HL-60 (cell line): Measurements from ENCODE around the gene SLC25A19.

ENCODE experiments used
- DNase-seq, 2 experiments: peaks; one replicate each; pipeline ENCODE4 v3.0.0-alpha.2; 2010 to 2020; ENCODE audit warnings: low read depth in 1 of 2, low spot score in 1 of 2
- H3K27ac ChIP-seq: fragments of 250-450 bp; sonication (Bioruptor Pico); replicated peaks from 2 replicates; pipeline ENCODE4 v1.5.1; 2020; ENCODE audit warnings: mild to moderate bottlenecking, moderate library complexity
- H3K27me3 ChIP-seq: fragments of 250-450 bp; sonication (Bioruptor Pico); 2 replicates; pipeline ENCODE4 v1.5.1; 2021; ENCODE audit warnings: mild to moderate bottlenecking, moderate library complexity; ENCODE audit not compliant: insufficient read depth, poor library complexity, severe bottlenecking
- H3K4me3 ChIP-seq: replicated peaks from 2 replicates; pipeline ENCODE4 v1.5.1; 2011; ENCODE audit warnings: mild to moderate bottlenecking, control low read depth, low read length; ENCODE audit not compliant: insufficient read depth
- CTCF ChIP-seq: IDR thresholded peaks from one replicate; pipeline ENCODE4 v1.5.1; 2011; ENCODE audit warnings: low read length, control low read depth, inconsistent platforms; ENCODE audit not compliant: insufficient read depth
- GABPA ChIP-seq: IDR thresholded peaks from 2 replicates; pipeline ENCODE4 v1.6.1; 2012; ENCODE audit warnings: low read depth
- POLR2AphosphoS5 ChIP-seq: IDR thresholded peaks from 2 replicates; pipeline ENCODE4 v1.6.1; 2012; ENCODE audit warnings: low read depth
- SPI1 ChIP-seq: IDR thresholded peaks from 2 replicates; pipeline ENCODE4 v1.6.1; 2012; ENCODE audit warnings: low read depth, mild to moderate bottlenecking, borderline replicate concordance
- TF ChIP-seq, protein P1 (sequence below): IDR thresholded peaks from 2 replicates; pipeline ENCODE4 v1.6.1; 2012; ENCODE audit warnings: low read depth; ENCODE audit not compliant: insufficient replicate concordance

Gene SLC25A19

DNA sequence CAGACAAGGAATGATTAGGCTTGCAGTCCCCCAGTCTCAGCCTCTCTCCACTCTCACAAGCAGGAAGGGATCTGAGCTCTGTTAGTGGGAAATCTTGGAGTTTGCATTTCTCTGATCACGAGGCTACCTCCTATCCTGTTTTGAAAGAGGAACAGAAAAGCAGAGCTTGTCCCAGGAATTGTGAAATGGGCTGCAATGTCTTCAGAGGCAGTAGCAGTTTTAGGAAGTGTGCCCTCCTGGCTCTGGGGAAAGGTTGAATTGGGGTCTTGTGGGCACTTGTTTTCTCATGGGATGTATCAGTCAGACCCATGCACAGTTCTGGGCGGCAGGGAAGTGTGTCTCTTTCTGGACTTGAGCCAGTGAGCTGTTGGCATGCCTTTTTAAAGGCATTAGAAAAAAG is 60.9 kb downstream of the SLC25A19 start:
- DNase-seq, result peak; percentile 58 to 82
- Histone ChIP-seq H3K27ac (peak overlapping the region; percentile 62), H3K4me3 (no peak overlapping the region), H3K27me3 (no peaks in the 10 kb centered on the region)
- peak; percentile 93 for TF ChIP-seq SPI1
- no peak for TF ChIP-seq POLR2AphosphoS5
- TF ChIP-seq GABPA, result no peak

GRCh38 chr17:75227729-75228128 is 61.5 kb downstream of the SLC25A19 start:
- H3K27ac ChIP-seq, result peak overlapping the region; percentile 62
- no peak overlapping the region for H3K4me3 ChIP-seq
- DNase-seq, result no peak
- TF ChIP-seq POLR2AphosphoS5 (no peak), SPI1 (no peak), CTCF (no peak), GABPA (no peak)
- TF ChIP-seq, protein P1, sequence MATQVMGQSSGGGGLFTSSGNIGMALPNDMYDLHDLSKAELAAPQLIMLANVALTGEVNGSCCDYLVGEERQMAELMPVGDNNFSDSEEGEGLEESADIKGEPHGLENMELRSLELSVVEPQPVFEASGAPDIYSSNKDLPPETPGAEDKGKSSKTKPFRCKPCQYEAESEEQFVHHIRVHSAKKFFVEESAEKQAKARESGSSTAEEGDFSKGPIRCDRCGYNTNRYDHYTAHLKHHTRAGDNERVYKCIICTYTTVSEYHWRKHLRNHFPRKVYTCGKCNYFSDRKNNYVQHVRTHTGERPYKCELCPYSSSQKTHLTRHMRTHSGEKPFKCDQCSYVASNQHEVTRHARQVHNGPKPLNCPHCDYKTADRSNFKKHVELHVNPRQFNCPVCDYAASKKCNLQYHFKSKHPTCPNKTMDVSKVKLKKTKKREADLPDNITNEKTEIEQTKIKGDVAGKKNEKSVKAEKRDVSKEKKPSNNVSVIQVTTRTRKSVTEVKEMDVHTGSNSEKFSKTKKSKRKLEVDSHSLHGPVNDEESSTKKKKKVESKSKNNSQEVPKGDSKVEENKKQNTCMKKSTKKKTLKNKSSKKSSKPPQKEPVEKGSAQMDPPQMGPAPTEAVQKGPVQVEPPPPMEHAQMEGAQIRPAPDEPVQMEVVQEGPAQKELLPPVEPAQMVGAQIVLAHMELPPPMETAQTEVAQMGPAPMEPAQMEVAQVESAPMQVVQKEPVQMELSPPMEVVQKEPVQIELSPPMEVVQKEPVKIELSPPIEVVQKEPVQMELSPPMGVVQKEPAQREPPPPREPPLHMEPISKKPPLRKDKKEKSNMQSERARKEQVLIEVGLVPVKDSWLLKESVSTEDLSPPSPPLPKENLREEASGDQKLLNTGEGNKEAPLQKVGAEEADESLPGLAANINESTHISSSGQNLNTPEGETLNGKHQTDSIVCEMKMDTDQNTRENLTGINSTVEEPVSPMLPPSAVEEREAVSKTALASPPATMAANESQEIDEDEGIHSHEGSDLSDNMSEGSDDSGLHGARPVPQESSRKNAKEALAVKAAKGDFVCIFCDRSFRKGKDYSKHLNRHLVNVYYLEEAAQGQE, result no peak
- no peaks in the 10 kb centered on the region for H3K27me3 ChIP-seq

- Histone ChIP-seq H3K4me3 (no peak overlapping the region), H3K27ac (no peak overlapping the region), H3K27me3 (no peaks in the 10 kb centered on the region)
- TF ChIP-seq SPI1 (no peak), GABPA (no peak), POLR2AphosphoS5 (no peak), CTCF (no peak)
- TF ChIP-seq, protein P1, result no peak
- no peak for DNase-seq
Measured at GRCh38 chr17:75225016-75225415, 64.2 kb downstream of the SLC25A19 start.
